A673 (cell line): ENCODE data around the gene RASSF4.

Experiments used
- EZH2 ChIP-seq: fragments of 200-600 bp; sonication (generic); IDR thresholded peaks from 2 replicates; pipeline ENCODE4 v1.6.1; 2017; ENCODE audit warnings: borderline replicate concordance, low read depth, mild to moderate bottlenecking, mixed read lengths, antibody characterized with exemption, low read length; ENCODE audit not compliant: poor library complexity, severe bottlenecking
- TF ChIP-seq, protein P1 (sequence below): fragments of 300-800, 200-600 bp; sonication (generic); conservative IDR thresholded peaks from 2 replicates; pipeline ENCODE4 v1.5.1; 2017; ENCODE audit warnings: low read depth, mild to moderate bottlenecking, antibody characterized with exemption, low read length, moderate library complexity, mixed read lengths

DNA sequence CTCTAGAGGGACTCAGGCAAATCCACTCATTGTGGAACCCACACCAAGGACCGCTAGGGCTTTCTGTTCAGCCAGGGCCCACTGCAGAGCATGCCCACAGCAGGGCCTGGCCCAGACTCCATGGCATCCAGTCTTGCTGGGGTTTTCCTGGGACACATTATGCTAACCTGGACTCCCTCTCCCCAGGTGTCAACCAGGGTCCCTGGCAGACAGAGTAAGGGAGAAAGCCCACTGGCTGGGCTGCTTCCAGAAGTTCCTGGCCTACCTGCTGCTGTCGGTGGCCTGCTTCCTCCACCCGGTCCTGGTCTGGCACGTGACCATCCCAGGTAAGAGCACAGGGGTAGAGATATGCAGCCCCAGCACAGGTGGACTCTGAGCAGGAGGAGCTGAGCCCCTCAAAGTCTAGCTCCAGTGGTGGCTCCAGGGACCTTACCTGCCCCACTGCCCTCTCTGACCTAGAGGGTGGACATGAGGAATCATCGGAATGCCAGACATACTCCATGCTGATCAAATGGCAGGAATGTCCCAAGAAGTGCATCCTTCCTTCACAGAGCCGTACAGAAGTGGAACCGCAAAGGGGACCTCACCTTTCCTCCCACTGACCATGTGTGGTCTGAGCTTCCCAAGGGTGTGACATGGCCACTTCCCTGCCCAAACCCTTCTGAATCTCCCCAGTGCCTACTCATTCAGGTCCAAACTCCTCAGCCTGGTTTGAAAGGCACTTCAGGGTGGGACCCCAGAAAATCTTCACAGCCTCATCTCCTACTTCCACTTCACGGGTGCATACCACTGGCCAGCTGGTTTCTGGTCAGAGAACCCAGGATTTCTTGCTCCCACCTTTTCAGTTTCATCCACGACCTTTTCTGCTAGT is 25.9 kb upstream of the RASSF4 start:
- TF ChIP-seq, protein P1, sequence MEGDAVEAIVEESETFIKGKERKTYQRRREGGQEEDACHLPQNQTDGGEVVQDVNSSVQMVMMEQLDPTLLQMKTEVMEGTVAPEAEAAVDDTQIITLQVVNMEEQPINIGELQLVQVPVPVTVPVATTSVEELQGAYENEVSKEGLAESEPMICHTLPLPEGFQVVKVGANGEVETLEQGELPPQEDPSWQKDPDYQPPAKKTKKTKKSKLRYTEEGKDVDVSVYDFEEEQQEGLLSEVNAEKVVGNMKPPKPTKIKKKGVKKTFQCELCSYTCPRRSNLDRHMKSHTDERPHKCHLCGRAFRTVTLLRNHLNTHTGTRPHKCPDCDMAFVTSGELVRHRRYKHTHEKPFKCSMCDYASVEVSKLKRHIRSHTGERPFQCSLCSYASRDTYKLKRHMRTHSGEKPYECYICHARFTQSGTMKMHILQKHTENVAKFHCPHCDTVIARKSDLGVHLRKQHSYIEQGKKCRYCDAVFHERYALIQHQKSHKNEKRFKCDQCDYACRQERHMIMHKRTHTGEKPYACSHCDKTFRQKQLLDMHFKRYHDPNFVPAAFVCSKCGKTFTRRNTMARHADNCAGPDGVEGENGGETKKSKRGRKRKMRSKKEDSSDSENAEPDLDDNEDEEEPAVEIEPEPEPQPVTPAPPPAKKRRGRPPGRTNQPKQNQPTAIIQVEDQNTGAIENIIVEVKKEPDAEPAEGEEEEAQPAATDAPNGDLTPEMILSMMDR = no peak
- no peak for TF ChIP-seq EZH2
